HCT116 (cell line): Measurements from ENCODE around the gene GNAI2. TPM values are rescaled to one million over a fixed set of nuclear protein-coding genes. Genes with fewer than 3 reads are reported as not detected.

Source experiments
- ATAC-seq: fragments of 200-7000 bp; cut with Tn5 transposase; 2 replicates; pipeline ENCODE4 v1.9.1; 2020; ENCODE audit warnings: mild to moderate bottlenecking, moderate library complexity
- BruUV-seq: library from RNA; stranded (reverse); fragments of 400-500 nt; replicated peaks from 2 replicates; lab custom pipeline; 2021; lab: Mats Ljungman, UMichigan
- CTCF ChIA-PET: fragments of 300-600 bp; sonication (Branson Sonifier 250); formaldehyde crosslinking; loops from one replicate; lab custom pipeline; 2021; ENCODE audit warnings: antibody characterized with exemption; lab: Charles Lee
- POLR2A ChIA-PET: fragments of 300-600, 350-600 bp; sonication (Branson Sonifier 250); formaldehyde crosslinking; loops from one replicate; lab custom pipeline; 2021; ENCODE audit warnings: antibody characterized with exemption; lab: Charles Lee
- RAD21 ChIA-PET, 2 experiments: fragments of 300-600 bp; sonication (Branson Sonifier 250); formaldehyde crosslinking; loops; one replicate each; lab custom pipeline; 2023; ENCODE audit warnings: low total read pairs in 2 of 2; ENCODE audit not compliant: uncharacterized antibody in 2 of 2, unreplicated experiment in 2 of 2, low non-redundant PET in 1 of 2; lab: Charles Lee
- DNase-seq: peaks from one replicate; pipeline ENCODE4 v3.0.0-alpha.2; 2010; ENCODE audit warnings: low read depth, low spot score
- H2AFZ ChIP-seq: fragments of 200-600 bp; shearing (Covaris generic), sonication (generic); 2 replicates; pipeline ENCODE4 v1.6.1; 2017; ENCODE audit warnings: low read depth, mixed run types, mixed read lengths, antibody characterized with exemption, low read length; ENCODE audit not compliant: poor library complexity, severe bottlenecking
- H3K27ac ChIP-seq: 2 replicates; pipeline ENCODE4 v1.5.1; 2012; ENCODE audit warnings: low read depth, low read length
- H3K27me3 ChIP-seq: fragments of 200-600 bp; sonication (generic); 2 replicates; pipeline ENCODE4 v1.6.1; 2016; ENCODE audit warnings: mixed run types, low read length, mixed read lengths; ENCODE audit not compliant: insufficient read depth
- H3K36me3 ChIP-seq, 2 experiments: fragments of 200-500 bp in 1 of 2; fragments of 200-600 bp in 1 of 2; sonication (Bioruptor generic) in 1 of 2; sonication (generic) in 1 of 2; 2 replicates each; pipeline versions ENCODE4 v1.5.1 to v1.6.1; 2014 to 2016; ENCODE audit warnings: low read length in 2 of 2, inconsistent platforms in 1 of 2, mixed read lengths in 1 of 2, mixed run types in 1 of 2; ENCODE audit not compliant: insufficient read depth in 2 of 2, control insufficient read depth in 1 of 2
- H3K4me1 ChIP-seq, 2 experiments: fragments of 200-600 bp in 1 of 2; sonication (generic) in 1 of 2; 2 replicates each; pipeline versions ENCODE4 v1.5.1 to v1.6.1; 2012 to 2017; ENCODE audit warnings: low read length in 2 of 2, inconsistent platforms in 1 of 2, mild to moderate bottlenecking in 1 of 2, mixed read lengths in 1 of 2, mixed run types in 1 of 2, moderate library complexity in 1 of 2; ENCODE audit not compliant: insufficient read depth in 2 of 2, control insufficient read depth in 1 of 2
- H3K4me2 ChIP-seq: fragments of 200-600 bp; sonication (generic); 2 replicates; pipeline ENCODE4 v1.6.1; 2017; ENCODE audit warnings: mixed run types, low read length, mixed read lengths
- H3K4me3 ChIP-seq, 2 experiments: fragments of 200-600 bp in 1 of 2; sonication (generic) in 1 of 2; replicated peaks in 1 of 2; 2 replicates each; pipeline ENCODE4 v1.5.1; 2011 to 2016; ENCODE audit warnings: low read length in 2 of 2, control low read depth in 1 of 2, low read depth in 1 of 2, mild to moderate bottlenecking in 1 of 2, mixed read lengths in 1 of 2, mixed run types in 1 of 2
- H3K79me2 ChIP-seq: fragments of 200-600 bp; sonication (generic); 2 replicates; pipeline ENCODE4 v1.6.1; 2017; ENCODE audit warnings: mild to moderate bottlenecking, mixed run types, low read length, moderate library complexity, mixed read lengths; ENCODE audit not compliant: insufficient read depth
- H3K9ac ChIP-seq: fragments of 200-600 bp; sonication (generic); 2 replicates; pipeline ENCODE4 v1.6.1; 2016; ENCODE audit warnings: low read length, mixed read lengths
- H3K9me2 ChIP-seq: fragments of 200-600 bp; sonication (generic), shearing (Covaris generic); 2 replicates; pipeline ENCODE4 v1.6.1; 2017; ENCODE audit warnings: mixed run types, mild to moderate bottlenecking, moderate library complexity; ENCODE audit not compliant: insufficient read depth
- H3K9me3 ChIP-seq, 2 experiments: fragments of 200-500 bp in 1 of 2; fragments of 200-600 bp in 1 of 2; sonication (Bioruptor generic) in 1 of 2; sonication (generic) in 1 of 2; 2 replicates each; pipeline ENCODE4 v1.6.1; 2014 to 2017; ENCODE audit warnings: low read length in 2 of 2, mixed read lengths in 2 of 2, inconsistent platforms in 1 of 2, low read depth in 1 of 2, mild to moderate bottlenecking in 1 of 2, mixed run types in 1 of 2, moderate library complexity in 1 of 2; ENCODE audit not compliant: control insufficient read depth in 1 of 2, insufficient read depth in 1 of 2
- H4K20me1 ChIP-seq: fragments of 200-600 bp; sonication (generic), shearing (Covaris generic); 2 replicates; pipeline ENCODE4 v1.6.1; 2017; ENCODE audit warnings: mixed run types, mild to moderate bottlenecking, moderate library complexity; ENCODE audit not compliant: insufficient read depth
- CBX3 ChIP-seq: IDR thresholded peaks from 2 replicates; pipeline ENCODE4 v1.6.1; 2012; ENCODE audit warnings: low read depth
- CEBPB ChIP-seq: IDR thresholded peaks from 2 replicates; pipeline ENCODE4 v1.6.1; 2012; ENCODE audit warnings: low read depth
- EGR1 ChIP-seq: IDR thresholded peaks from 2 replicates; pipeline ENCODE4 v1.6.1; 2012; ENCODE audit warnings: low read depth
- EZH2phosphoT487 ChIP-seq: fragments of 200-600 bp; IDR thresholded peaks from 2 replicates; pipeline ENCODE4 v1.6.1; 2018; ENCODE audit warnings: antibody characterized with exemption, borderline replicate concordance
- POLR2AphosphoS5 ChIP-seq: IDR thresholded peaks from 2 replicates; pipeline ENCODE4 v1.6.1; 2011; ENCODE audit warnings: mild to moderate bottlenecking, low read depth, low read length, moderate library complexity
- SIN3A ChIP-seq: IDR thresholded peaks from 2 replicates; pipeline ENCODE4 v1.6.1; 2012; ENCODE audit warnings: low read depth
- YY1 ChIP-seq: IDR thresholded peaks from 2 replicates; pipeline ENCODE4 v1.6.1; 2011; ENCODE audit warnings: low read length, low read depth, moderate library complexity, mild to moderate bottlenecking; ENCODE audit not compliant: insufficient replicate concordance; ENCODE audit errors: extremely low read depth
- ZFX ChIP-seq: fragments of 450-650 bp; IDR thresholded peaks from 2 replicates; pipeline ENCODE4 v1.6.1; 2017
- ZNF274 ChIP-seq: fragments of 200-500 bp; sonication (Bioruptor generic); IDR thresholded peaks from 2 replicates; pipeline ENCODE4 v1.6.1; 2014; ENCODE audit warnings: mild to moderate bottlenecking, low read depth, low read length, inconsistent platforms
- intact Hi-C: fragments of 100-400 bp; cut with micrococcal nuclease; formaldehyde crosslinking; loops from 2 replicates; pipeline ENCODE4 v1.10.0; 2022
- total RNA-seq: library from RNA; stranded (reverse); gene quantifications from one replicate; pipeline ENCODE4 v1.2.1, GENCODE V29; 2021; ENCODE audit not compliant: unreplicated experiment
- TF ChIP-seq, protein P1 (sequence below): IDR thresholded peaks from 2 replicates; pipeline ENCODE4 v1.6.1; 2012
- TF ChIP-seq, protein P2 (sequence below): IDR thresholded peaks from 2 replicates; pipeline ENCODE4 v1.6.1; 2011; ENCODE audit warnings: mild to moderate bottlenecking, low read length, moderate library complexity; ENCODE audit not compliant: insufficient replicate concordance; ENCODE audit errors: extremely low read depth

The GNAI2 gene
- total RNA-seq, 1 experiment from 2014 or later: 170 TPM

DNA sequence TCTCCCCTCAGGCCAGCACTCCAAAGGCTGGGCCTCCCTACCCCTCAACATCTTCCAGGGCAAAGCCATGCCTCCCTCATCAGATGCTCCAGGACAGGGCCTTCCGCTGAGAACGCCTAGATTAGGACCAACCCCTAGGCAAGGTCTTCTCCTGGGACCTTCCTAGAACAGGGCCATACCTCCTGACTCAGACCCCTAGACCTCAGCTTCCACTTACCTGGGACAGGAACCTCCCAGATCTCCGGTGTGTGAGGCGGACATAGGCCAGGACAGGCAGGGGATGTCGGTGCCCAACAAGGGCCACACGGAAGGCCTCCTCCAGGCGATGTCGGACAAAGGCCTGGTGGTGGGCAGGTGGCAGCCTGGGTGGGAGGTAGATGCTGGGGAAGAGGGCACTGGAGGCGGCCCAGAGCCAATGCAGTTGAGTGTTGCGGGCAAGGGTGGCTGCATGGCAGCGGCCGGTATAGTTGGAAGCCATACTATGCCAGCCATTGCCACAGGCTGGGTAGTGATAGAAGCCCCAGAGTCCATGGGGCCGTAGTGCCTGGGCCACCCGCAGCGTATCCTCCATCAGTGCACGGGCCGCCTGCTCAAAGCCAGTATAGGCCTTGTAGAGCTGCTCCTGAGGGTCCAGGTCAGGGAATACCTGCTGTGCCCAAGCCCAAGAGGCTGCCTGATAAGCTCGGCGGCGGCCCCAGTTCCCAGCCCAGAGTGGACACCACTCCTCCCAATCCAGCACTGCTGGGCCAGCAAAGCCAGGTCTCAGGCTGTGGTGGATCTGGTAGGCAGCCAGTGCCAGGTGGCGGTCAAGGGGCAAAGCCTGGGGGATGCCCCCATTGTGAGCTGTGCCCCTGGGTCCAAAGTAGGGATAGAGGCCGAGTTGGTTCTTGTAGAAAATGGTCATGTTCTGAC is 58.7 kb downstream of the GNAI2 start:
- no peak for ATAC-seq

More for the DNA sequence above, 58.7 kb downstream of the GNAI2 start:
- Histone ChIP-seq H3K4me3 (no peak overlapping the region), H3K4me2 (no peak overlapping the region), H3K9ac (no peak overlapping the region), H3K27ac (no peak overlapping the region), H4K20me1 (no peaks in the 10 kb centered on the region), H3K9me2 (no peaks in the 10 kb centered on the region), H2AFZ (no peak overlapping the region), H3K79me2 (peaks cover 27% of the 10 kb centered on the region), H3K36me3 (peaks cover 3 to 11% of the 10 kb centered on the region in 2 experiments; a peak in 2 of 4 replicates), H3K27me3 (no peaks in the 10 kb centered on the region), H3K9me3 (no peaks in the 10 kb centered on the region), H3K4me1 (peaks cover 11 to 31% of the 10 kb centered on the region in 2 experiments)
- intact Hi-C loops: no loop called here
- RAD21 ChIA-PET: no interaction called here
- CTCF ChIA-PET: no interaction called here
- POLR2A ChIA-PET: interaction anchor here (1.3 kb wide), 1 partner anchor 17 kb away, joined by 4 read pairs; the partner anchor contains the start of gene LSMEM2
- DNase-seq: no peak
- TF ChIP-seq, protein P1, sequence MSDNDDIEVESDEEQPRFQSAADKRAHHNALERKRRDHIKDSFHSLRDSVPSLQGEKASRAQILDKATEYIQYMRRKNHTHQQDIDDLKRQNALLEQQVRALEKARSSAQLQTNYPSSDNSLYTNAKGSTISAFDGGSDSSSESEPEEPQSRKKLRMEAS: no peak
- TF ChIP-seq EZH2phosphoT487 (no peak), ZNF274 (no peak), ZFX (no peak), SIN3A (no peak), EGR1 (no peak), YY1 (no peak), CBX3 (no peak), CEBPB (no peak), POLR2AphosphoS5 (no peak)
- TF ChIP-seq, protein P2, sequence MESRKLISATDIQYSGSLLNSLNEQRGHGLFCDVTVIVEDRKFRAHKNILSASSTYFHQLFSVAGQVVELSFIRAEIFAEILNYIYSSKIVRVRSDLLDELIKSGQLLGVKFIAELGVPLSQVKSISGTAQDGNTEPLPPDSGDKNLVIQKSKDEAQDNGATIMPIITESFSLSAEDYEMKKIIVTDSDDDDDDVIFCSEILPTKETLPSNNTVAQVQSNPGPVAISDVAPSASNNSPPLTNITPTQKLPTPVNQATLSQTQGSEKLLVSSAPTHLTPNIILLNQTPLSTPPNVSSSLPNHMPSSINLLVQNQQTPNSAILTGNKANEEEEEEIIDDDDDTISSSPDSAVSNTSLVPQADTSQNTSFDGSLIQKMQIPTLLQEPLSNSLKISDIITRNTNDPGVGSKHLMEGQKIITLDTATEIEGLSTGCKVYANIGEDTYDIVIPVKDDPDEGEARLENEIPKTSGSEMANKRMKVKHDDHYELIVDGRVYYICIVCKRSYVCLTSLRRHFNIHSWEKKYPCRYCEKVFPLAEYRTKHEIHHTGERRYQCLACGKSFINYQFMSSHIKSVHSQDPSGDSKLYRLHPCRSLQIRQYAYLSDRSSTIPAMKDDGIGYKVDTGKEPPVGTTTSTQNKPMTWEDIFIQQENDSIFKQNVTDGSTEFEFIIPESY: no peak
- no TSS peak for BruUV-seq
